Stimulated activated CD8-positive, alpha-beta memory T cell treated with anti-CD3 and anti-CD28 coated beads, Interleukin-7, amount 100 ng/mL, for 1 hour (primary cell): ENCODE results near the gene EXTL1.

Source experiments
- DNase-seq, 2 donors: peaks; one replicate each; pipeline ENCODE4 v3.0.0-alpha.2; 2020; ENCODE audit warnings: low read depth in 2 of 2

EXTL1 gene

GRCh38 chr1:26023826-26024225, 2.3 kb downstream of the EXTL1 start:
- no peak for DNase-seq

- DNase-seq: no peak
Observed at GRCh38 chr1:26025060-26025459, 3.5 kb downstream of the EXTL1 start.

DNA sequence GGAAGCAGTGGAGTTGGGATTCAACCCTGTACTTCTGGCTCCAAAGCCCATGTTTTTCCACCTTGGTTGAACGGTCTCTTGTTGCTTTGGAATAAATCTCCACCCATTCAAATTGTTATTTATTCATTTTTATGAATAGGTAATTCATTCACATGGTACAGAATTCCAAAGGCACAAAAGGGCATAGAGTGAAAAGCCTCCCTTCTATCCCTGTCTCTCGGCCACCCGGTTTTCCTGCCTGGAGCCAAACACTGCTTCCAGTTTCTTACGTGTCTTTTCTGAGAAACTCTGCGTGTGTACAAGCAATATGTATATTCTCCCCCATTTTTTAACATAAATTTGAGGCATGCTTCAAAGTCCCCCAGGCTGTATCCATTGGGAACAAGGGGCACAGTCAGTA, 3.9 kb downstream of the EXTL1 start:
- DNase-seq: no peak

DNA sequence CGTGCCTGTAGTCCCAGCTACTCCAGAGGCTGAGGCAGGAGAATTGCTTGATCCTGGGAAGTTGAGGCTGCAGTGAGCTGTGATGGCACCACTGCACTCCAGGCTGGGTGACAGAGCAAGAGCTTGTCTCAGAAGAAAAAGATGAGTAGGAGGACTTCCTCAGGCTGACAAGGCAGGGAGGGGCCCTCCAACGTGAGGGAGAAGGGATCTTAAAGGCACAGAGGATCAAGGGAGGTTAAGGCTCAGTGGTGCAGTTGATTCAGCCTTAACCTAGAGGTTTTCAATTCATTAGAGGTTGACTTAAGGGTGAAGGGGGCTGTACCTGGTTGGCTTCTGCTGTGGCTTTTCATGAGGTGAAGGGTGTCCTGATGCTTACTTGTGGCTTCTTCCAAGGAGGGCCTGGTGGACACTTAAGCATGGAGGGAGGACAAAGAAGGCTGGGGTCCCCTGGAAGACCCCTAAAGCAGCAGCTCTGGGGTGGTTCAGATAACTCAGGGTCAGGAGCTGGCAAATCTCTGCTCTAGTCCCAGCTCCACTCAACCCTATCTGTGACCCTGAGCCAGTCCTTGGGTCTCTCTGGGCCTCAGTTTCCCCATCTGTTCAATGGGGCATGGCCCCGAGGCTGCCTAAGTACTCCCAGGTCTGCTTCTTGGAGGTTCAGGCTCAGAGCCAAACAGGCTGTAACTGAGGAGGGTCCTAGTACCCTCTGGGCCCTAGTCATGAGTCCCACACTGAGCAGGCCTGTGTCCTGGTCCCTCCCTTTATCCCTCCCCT, 6.3 kb downstream of the EXTL1 start:
- no peak for DNase-seq

GRCh38 chr1:26028490-26028980, 7.0 kb downstream of the EXTL1 start:
- no peak for DNase-seq

DNA sequence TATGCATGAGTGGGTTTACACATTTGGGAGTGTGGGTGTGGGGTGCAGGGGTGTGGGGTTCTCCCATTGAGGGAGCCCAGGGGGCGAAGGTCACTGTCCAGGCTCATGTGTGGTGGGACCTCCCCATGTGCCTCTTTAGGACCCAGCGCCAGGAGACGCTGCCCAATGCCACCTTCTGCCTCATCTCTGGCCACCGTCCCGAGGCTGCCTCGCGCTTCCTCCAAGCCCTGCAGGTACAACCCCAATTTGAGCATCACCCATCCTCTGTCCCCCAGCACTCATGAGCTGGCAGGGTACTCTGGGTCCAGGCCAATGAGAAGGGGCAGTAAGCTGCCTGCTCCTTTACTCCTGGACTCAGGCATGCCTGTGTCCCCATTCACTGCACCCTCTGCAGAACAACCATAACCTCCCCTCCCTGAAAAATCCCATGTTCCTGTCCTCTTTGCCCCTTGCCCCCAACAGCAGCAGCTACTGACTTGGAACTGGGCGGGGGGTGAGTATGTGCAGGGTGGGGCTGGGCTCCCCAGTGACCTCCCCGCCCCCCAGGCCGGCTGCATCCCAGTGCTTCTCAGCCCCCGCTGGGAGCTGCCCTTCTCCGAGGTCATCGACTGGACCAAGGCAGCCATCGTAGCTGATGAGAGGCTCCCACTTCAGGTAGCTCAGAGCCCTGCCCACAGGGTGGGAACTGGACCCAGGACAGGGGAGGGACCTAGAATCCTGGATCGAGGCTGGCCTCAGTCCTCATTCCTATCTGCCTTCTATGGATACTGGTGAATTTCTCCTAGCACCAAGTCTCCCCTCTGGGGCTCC, 7.7 kb downstream of the EXTL1 start:
- DNase-seq: no peak

DNA sequence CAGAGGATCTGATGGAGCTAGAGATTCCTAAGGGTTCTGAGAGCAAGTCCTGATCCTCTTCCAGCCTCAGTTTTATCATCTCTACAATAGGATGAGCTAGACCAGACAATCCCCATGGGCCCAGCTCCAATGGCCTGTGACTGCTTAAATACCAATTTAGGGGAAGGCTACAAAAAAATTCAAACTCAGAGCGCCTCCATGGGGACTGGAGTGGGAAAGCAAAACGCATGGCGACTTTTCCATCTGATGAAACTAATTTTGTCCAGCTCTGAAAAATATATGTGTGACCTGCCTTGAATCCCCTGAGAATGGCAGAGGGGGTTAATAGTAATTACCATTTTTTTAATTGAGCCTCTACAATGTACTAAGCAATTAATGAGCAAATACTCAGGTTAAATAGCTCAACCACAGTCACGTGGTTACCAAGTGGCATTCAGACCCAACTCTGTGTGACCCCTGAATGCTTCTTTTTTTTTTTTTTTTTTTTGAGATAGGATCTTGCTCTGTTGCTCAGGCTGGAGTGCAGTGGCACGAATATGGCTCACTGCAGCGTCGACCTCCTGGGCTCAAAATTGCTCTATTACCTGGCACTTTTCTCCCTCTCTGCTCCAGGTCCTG, 8.4 kb downstream of the EXTL1 start:
- DNase-seq: no peak

DNA sequence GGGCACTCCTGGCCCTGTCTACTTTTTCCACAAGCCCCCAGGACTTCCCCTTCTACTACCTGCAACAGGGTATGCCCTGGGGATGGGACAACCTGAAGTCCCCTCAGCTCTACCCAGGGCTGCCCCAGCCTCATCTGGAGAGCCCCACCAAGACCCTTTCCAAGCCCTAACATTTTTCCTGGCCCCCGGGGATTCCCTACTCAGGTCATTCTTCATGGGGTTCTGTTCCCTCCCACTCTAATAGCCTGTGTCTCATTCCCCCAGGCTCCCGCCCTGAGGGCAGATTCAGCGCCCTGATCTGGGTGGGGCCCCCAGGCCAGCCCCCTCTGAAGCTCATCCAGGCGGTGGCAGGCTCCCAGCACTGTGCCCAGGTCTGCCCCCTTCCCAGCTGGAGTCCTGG, 9.6 kb downstream of the EXTL1 start:
- DNase-seq: no peak

DNA sequence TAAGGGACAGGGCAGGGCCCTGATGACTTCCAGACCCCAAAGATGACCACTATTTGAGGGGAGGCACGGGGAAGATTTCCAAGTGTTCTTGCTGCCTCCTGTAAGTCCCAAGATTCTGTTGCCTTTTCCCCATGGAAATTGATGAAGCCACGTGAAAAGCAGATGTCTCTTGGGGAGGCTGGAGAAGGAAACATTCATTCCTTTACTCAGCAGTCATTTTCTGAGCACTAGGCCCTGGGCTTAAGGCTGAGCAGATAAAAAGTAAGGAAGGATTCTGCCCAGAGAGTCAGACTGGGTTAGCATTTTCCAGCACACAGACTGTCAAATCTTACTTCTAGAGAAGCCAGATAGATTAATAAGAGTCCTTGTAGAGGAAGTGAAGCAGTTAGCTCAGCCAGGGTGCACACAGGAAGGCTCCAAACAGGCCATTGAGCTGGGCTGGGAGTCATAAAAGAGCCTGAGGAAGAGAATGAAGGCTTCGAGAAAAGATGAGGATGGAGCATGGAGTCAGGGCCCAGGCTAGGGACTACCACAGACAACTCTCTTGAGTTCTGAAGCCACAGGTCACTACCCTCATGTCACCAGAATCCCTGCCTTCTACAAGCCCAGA, 10.1 kb downstream of the EXTL1 start:
- DNase-seq: no peak

GRCh38 chr1:26032656-26033357, 11.2 kb downstream of the EXTL1 start:
- no peak for DNase-seq

- DNase-seq: no peak
Observed at GRCh38 chr1:26034504-26035202, 13.1 kb downstream of the EXTL1 start.

DNA sequence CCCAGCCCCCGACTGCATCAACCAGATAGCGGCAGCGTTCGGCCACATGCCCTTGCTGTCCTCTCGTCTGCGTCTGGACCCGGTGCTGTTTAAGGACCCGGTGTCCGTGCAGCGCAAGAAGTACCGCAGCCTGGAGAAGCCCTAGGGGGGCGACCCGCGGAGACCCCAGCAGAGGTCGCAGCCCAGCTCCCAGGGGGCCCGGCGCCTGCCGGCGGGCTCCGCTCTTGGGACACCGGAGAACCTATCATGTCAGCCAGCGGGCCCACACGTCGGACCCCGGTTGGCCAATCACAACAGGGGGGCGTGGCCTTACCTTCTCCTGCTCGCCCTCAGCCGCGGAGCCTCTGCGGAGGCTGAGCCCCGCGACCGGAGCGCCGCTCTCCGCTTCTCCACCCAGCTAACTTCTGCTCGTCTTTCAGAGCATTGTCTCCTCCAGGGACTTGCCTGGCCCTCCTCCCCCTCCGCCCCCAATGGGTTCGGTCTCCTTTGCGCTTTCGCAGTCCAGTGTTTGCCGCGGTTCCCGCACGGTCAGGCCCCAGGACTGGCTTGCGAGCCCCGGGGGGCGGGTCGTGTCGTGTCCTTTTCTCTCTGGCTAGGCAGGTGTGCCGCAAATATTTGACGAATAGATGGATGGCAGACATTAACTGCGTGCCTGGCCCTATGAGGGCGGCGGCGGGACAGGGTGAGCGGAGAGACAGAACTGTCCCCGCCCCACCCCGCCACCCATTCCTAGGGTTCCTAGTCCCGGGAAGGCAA, 13.8 kb downstream of the EXTL1 start:
- peak; percentile 81 to 86 for DNase-seq

DNA sequence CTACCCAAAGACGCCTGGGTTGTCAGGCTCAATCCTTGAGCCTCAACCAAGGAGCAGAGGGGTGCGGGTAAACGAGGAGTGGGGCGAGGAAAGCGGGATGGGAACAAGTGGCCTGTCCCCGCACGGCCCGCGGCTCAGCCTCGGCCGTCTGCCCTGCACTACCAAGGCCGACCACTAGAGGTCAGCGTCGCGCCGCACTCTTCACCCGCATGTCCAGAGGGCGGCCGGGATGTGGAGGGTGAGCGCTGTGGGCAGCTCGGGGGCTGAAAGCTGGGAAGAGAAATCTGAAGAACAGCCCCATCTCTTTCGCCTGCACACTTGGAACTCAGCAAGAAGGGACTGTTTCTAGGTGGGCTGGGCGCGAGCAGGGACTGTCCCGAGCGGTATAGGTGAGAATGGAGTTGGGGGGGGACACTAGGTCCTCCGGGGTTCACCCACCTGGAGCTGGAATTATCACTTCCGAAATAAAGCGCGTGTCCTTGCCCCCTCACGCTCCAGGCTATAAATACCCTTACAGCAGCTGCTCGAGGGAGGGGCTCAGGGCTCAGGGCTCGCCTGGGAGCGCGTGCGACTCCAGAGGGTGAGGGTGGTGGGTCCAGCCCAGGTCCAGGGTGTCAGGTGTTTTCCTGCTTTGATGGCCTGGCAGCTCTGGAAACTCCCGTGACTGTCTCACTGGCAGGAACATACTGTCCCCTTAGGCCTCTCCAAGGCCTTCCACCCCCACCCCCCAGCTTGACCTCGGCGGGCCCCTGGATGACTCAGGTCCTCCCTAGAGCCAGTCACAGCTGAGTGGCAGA, 14.6 kb downstream of the EXTL1 start:
- DNase-seq: peak; percentile 54 to 73

DNA sequence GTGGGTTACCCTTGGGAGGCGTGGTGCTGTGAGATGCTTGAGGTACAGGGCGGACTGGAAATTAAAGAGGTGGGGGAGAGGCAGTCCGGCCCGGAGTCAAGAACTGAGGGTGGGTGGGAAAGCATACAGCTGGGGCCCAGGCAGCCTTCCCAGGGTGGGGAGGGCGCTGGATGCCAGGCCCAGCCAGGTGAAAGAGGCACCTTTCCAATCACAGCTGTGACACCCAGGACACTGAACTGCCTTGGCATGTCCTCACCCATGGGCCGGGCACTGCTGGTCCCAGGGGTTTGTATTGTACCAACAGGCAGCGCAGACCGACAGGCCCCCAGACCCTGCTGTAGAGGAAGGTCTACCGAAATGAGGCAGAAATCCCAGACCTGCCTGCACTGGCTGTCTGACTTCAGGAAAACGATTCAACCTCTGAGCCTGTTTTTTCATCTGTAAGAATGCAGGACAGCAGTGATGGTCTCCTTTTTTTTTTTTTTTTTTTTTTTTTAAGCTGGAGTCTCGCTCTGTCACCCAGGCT, 15.2 kb downstream of the EXTL1 start:
- DNase-seq: no peak

GRCh38 chr1:26037904-26038303, 16.3 kb downstream of the EXTL1 start:
- no peak for DNase-seq

- DNase-seq: no peak
Observed at GRCh38 chr1:26038477-26038876, 16.9 kb downstream of the EXTL1 start.

DNA sequence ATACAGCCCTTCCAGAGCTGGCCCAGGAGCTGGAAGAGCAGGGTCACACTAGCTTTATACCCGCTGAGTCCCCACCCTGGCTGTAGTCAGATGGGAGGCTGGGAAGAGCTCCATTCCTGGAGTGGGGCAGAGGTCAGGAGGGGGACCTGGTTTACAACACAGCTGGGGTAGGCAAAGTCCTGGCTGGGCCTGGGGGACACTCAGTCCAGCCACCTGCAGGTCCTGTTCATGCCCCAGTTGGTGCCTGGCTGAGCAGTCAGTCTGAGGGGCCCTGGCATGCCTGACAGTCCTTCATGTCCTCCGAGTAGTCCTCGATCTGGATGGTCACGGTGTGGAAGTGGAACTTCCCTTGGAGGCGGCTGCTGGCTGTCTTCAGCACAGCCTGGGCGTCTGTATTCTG, 17.3 kb downstream of the EXTL1 start:
- DNase-seq: no peak

DNA sequence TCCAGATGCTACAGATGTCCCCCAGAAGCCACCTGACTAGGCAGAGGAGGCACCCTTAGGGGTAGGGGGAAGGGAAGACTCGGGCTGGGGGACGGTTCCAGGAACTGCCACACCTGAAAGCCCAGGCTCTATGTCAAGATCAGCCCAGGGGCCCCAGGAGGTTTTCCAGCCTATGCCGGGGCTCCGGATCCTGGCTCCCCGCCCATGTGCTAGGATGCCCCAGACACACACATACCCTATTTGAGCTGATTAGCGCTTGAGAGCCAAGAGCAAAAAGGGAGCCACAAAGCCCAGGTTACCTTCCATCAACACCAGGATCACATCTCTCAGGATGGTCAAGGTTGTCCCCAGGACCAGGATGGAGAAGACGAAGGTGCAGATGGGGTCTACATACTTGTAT, 19.8 kb downstream of the EXTL1 start:
- DNase-seq: no peak

DNA sequence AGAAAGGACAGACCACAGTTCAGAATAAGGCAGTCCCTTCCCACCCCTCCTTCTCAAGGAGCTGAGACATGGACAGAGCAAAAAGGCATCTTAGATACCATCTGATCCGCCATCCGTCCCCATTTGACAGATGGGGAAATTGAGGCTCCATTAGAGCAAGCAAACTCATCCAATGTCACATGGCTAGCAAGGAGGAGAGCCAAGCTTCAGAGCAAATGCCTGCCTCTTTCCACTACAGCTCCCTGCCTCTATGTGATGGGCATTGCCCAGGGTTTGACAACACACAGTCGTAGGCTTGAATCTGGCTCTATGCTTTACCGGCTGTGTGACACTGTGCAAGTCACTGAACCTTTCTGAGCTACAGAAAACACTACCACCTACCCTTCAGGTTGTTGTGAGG, 20.4 kb downstream of the EXTL1 start:
- DNase-seq: no peak
